ENCODE results near the gene FARP2.

The FARP2 gene

DNA sequence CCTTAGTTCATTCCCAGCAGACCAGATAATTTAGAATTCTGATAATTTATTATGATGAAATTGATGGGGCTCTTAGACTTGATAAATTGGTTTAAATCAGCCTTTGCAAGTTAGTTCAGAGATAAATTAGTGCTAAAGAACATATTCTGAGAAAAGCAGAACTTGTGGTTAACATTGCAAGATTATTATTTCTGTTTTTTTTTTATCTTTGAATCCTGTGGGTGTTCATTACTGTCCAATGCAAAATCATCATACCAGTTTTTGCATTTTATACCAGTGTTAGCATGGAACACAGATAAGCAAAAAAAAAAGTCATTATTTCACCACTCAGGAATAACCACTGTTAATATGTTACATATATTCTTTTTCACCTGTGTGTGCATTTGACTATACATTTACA, 31.3 kb upstream of the FARP2 start:
- DNase-seq = no peak

DNA sequence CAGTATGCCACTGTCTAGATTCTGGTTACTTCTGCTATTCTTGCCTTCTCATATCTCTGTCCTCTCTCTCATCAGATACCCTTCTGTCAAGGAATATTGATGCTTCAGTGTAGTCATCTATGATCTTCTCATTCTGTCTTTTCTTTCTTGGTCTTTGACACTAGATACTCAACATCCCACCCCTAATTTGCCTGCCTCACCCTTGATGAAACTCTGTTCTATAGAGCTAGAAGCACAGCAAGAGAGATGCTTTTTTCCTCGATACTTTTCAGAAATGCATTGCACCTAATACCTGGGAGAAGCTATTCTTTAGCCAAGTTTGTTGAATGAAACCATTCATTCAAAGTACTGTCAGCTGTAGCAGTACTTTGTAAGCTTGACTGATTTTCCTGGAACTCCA, 30.8 kb upstream of the FARP2 start:
- no peak for DNase-seq

DNA sequence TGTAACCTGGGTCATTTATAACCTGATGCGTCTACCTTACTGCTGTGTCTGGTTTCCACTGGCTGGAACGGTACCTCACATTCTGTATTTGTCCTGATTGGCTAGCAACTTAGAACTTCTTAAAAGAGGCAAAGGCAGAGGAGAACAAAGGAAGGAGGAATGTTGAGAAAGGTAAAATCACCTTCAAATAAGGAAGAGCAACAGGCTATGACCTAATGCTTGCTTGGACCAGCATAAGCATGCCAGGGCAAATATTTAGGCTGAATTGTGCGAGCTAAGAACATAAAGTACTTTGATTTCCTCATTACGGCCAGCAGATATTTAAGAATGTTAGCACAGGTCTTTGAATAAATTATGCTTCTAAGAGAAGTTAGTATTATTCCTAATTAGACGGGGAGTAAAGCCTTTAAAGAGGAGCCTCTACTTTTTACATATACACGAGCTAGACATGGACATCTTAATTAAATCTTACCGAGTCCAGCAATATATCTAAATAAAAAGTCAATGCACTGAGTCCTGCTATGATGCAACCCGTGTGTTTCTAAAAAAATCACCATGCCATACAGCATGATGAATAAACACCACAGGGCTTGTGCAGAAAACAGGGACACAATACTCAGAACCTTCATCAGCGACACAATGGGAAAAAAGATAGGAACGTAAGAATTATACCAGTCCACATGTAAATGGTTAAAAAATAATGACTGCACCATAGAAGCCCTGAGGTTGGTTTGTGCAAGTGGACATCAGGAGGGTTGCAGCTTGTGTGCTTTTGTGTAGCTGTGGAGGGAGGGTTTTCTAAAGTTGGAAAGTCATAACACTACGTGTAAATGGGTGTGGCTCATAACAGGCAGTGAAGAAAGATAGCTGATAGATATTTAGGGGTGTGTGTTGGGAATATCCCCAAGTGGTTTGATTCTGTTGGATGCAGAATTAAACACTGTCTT, 26.1 kb upstream of the FARP2 start:
- no peak for DNase-seq

DNA sequence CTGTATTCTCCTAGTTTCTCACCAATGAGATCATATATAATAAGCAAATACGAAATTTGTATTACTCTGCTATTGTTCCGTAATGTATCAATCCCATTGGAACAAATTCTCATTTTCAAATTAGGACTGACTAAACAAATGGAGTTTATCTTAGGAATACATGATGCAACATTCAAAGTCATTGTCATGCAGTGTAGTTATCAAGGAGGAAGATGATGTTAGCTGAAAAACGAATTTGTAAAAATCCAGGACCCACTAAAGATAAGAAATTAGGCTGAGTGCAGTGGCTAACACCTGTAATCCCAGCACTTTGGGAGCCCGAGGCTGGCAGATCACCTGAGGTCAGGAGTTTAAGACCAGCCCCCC, 25.5 kb upstream of the FARP2 start:
- DNase-seq = no peak

DNA sequence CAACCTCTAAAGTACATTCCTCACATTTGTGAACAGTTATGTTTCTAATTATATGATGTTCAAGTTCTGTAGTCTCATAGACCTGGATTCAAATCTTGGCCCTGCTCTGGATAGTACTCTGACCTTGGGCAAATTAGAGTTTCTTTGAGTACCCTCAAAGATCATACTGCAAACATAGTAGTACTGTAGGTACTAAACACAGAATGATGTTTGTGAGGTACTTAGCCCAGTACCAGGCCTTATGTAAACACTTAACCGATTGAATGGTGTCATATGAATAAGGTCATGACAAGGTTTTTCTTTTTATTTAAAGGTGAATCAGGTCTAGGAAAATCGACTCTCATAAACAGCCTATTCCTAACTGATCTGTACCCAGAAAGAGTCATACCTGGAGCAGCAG, 21.3 kb upstream of the FARP2 start:
- no peak for DNase-seq

DNA sequence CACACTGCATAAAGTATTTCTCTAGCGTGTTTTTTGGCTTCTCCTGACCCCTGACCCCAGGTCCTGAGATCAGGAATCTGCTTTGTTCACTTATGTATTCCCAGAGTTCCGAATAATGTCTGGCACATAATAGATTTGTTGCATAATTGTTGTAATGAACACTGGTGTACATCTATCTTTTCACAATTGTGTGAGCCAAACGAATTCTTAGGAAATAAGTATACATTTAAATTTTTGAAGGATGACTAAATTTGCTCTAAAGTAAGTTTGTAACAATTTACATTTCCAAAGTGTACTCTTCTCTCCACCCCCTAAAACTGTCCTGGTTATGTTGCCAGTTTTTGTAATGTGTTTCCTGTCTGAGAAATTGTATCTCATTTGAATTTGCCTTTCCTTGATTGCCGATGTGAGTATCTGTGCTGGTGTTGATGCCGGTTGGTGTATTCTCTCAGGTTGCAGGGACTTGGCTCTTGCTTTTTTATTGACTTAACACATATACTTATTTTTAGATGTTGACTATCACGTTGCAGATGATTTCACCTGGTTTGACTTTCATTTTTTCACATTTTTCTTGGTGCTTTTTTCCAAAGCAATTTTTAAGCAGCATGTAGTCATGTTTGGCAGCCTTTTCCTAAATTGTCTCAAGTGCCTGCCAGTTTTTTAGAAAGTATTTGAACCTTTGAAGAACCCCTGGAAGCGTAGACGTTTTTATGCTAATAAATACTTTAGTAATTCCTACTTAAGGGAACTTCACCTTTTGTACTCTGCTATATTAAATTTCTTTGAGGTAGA, 16.1 kb upstream of the FARP2 start:
- DNase-seq = no peak

DNA sequence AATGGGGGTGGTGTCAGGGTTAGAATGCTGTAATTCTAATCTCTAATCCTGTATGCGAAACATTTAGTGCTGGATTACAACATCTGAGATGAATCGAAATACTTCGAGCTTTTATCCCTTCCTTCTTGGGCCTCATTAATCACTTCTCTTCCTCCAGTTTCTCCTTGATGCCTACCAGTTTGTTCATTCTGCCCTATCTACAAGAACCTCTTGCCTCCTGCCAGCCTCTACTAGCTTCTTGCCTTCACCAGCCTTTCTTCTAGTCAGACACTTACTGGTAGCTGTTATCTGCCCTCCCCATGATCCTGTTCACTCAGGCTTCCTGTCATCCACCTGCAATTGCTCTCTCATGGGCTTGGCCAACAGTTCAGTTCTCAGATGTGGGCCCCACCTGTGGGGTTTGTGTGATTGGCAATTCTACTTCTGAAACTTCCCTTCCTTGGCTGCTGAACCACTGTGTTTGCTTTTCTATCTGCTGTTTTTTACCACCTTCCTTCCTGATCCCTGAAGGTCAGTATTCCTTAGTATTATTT, 15.4 kb upstream of the FARP2 start:
- DNase-seq = no peak

DNA sequence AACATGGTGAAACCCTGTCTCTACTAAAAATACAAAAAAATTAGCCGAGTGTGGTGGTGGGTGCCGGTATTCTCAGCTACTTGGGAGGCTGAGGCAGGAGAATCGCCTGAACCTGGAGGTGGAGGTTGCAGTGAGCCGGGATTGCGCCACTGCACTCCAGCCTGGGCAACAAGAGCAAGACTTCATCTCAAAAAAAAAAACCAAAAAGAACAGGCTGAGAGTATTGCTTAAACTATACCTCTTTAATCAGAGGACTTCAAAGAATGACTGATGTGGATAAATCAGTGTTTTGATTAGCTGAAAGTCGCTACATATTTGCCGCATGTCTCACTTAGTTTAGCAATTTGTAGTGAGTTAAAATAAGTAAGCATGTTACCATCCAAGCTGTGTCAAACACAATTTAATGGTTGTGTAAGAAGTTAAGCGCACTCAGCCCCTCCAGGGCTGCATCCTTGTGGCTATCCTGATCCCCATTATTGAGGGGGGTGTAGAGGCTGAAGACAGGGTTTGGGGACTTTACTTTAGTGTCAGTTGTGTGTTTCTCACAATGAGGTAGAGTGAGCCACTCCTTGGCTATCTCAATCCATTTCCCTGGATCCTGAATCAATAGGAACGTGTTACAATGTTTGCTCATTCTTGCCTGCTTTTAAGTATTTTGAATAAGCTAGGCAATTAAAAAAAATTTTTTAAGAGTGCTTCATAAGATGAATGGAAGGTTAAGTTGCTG, 11.0 kb upstream of the FARP2 start:
- no peak for DNase-seq

DNA sequence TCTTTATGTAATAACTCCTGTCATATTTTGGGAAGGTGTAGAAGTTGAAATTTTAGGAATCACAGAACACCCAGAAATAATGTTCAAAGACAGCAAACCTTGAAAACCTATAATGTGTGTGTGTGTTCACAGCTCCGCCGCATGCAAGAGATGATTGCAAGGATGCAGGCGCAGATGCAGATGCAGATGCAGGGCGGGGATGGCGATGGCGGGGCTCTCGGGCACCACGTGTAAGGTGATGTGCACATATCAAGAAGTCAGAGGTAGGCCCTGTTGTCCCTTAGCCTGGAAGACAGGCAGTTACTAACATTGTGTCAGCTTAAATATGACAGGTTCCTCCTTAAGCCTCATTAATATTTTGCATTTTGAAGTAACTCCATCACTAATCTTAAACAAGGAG, 6.1 kb upstream of the FARP2 start:
- no peak for DNase-seq

DNA sequence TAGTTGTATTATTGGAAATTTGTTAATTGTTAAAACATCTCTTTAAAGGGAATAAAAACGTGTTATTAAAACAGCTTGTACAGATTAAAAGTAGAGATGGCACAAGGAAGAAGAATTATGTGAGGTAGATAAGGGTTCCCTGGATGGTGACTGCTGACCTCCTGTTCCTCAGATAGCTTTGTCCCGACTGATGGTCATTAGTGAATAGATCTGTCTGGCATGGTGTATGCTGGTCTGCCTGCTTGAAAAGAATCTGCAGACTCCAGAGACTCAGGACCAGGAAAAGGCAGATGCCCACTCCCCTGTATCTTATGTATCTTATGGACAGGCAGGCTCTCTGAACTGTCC, 5.6 kb upstream of the FARP2 start:
- no peak for DNase-seq

DNA sequence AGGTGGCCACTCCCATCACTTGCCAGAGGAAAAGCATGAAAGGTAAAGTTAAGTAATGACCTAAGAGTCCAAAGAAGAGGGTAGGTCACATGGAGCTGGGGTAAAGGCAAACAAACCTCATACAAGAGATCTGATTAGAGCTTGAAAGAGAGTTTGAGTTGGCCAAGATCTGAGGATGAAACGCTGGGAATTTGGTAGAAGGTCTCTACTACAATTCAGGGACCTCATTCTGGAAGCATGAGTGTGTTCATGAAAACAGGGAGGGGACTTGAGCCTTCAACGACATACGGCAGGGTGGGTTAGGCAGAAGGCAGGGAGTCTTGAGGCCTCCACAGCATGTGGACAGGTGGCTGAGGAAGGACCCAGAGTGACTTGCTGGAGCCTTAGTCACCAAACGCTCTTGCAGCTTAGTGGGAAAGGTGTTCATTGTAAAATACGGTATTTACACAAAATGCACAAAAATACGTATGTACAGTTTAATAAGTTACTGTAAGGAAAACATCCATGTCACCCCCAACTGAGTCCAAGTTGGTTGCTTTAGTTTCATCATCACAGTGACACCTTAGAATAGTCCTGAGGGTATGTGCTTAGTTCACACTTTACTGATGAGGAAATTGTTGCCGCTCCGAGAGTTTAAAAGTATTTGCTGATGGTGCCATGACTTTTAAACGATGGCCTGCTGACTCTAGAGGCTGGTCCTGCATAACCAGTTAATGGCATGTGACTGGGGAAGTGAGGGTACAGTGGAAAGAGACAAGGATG, 5.0 kb upstream of the FARP2 start:
- no peak for DNase-seq

DNA sequence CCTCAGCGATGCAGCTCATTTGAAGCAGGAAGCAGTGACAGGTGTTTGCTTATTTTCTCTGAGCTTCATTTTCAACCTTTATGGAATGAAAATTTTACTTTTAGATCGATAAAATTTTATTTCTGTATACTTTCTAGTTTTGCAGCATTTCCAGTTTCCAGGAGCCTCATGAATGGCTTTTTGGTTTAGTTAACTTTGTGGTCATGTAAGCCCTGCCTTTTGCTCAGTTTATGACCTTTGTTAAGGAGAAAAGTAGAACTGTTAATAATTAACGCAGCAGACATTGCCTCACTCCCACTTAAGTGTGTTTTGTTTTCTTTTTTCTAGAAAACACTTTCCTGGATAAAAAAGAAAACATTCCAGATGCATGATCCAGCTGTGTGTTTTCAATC, 4.4 kb upstream of the FARP2 start:
- no peak for DNase-seq

DNA sequence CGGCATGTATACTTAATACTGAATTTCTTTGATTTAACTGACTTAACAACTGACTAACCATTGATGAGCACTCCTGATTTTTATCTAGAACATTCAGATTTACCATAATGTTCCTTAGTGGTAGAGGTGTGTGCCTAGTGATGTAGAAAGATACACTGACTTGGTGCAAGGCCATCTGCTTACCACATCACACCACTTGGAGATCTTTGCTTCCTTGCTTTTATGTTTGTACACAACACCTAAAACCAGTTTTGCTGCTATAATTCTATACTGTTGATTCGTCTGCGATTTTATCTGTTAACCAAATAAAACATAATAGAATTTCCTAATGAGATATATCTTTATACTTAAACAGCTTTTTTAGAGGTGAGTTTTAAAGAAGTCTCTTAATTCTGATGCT, 3.9 kb upstream of the FARP2 start:
- no peak for DNase-seq

DNA sequence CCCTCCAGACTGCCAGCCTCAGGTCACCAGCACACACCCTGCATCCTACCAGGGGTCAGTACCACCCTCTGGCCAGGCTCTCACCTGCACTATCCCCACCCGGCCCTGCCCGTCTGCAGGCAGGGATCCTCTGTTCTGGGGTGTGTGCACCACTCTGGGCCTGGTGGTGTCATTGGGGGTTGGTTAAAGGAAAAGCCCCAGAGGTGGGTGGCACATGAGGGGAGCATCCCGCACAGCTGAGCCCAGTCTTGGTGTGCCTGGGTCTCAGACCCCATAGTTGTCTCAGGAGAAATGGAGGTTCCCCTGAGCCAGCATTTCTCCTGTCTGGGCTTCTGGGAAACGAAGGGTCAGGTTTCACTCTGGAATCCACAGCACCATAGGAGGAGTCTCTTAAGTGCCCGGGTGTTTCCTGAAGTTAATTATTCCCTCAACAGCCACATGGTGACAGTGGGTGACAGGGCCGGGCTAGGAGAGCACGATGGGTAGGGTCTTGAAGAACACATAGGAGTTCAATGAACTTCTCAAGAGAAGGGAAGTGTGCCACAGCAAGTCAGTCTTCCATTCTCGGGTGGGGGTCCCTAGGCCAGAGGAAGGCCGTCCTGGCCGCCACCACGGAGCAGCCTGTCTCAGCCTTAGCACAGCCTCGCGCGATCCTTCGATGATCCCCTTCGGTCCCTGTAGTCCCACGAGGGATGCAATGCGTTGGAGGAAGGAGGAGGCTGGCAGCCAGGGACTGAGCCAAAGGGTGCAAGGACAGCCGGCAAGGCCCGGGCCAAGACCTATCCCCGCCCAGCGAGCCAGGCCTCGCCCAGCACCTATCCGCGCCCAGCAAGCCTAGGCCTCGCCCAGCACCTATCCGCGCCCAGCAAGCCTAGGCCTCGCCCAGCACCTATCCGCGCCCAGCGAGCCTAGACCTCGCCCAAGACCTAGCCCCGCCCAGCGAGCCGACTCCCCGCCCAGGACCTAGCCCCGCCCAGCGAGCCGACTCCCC, 1.1 kb upstream of the FARP2 start:
- peak; percentile 68 for DNase-seq

DNA sequence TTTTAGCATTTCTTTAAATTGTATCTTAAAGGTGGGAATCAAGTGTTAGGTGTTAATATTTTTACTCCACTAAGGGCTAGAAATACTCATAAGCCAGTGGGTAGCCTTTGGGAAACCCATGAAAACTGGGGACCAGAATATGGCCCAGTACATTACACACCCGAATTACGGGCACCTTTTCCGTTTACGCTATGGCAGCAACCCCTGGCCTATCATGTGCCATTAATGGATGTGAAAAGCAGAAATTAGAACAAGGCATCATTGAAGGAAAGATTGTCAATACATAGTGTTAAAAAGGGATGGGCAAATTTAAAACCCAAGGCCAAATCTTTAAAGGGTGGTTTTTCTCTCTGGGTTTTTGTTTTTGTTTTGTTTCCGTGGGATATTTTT, 781 bp downstream of the FARP2 start:
- DNase-seq = no peak

DNA sequence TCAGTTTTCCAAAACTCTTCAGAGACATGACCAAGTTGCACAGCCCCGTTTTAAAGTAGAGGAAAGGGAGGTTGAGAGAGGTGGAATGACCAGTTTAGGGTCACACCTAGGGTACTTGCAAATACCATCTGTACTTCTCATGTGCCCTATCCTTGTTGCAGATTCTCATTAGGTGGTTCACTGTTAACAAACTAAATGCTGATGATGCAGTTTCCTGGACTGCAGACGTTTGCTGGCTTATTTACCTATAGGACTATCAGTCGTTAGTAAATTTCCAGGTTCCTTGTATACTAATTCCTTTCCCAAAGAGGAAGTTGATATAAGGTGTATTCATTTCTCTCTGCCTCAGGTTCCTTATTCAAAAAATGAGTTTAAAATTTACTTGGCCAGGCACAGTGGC, 1.4 kb downstream of the FARP2 start:
- no peak for DNase-seq

DNA sequence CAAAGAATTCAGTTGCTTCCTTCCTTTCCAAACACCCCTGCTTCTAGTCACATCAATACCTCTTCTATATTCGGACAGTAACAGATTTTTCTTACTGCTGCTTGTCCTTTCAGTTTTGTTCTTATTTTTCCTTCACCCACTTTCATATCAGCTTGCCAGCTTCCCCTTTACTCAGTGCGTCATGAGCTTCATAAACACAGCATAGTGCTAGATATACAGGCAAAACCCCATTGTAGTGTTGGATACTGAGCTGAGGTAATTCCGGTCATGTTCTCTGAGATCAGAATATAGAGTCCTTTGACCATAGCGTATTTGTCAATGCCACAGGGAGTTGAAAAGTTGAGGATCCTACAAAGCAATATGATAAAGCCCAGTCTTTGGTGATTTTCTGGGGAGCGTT, 2.4 kb downstream of the FARP2 start:
- no peak for DNase-seq

DNA sequence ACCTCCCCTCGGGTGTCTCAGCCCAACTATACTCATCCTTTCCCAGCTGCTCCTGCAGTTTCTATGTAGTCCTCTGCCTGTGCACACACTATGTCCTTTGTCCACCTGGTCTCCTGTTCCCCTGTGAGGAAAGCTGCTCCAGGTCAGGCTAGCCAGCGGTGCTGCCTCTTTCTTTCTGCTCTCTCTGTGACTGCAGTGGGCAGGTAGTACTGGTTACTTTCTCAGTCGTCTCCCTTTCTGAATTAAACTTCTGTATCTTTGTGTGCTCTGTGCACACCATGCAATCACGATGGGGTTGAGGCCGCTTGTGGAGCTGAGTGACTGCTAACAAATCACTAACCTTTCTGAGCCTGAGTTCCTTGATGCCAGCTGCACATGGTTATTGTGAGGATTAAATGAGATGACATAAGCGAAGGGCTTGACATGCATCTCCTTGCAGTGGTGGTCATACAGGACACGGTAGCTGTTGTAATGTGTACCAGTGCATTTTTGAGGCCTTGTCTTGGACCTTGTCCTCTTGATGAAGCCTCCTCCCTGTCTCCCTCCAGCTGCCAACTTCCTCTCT, 3.5 kb downstream of the FARP2 start:
- DNase-seq = no peak

DNA sequence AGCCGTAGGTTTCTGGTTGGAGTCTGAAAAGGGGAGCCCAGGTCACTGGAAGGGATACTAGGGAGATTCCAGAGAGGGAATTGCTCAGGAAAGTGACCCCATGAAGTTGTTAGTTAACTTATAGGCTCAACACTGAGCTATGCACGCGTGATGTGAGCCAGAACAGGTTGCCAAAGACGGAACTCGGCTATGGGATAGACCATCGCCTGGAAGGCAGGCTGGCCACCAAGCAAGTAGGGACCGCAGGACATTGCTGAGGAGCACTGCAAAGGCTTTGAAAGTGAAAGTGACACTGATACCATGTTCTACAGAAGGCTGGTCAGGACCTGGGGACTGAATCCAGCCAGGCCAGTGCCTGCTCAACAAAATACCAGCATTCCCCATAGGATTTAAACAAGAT, 7.3 kb downstream of the FARP2 start:
- no peak for DNase-seq

DNA sequence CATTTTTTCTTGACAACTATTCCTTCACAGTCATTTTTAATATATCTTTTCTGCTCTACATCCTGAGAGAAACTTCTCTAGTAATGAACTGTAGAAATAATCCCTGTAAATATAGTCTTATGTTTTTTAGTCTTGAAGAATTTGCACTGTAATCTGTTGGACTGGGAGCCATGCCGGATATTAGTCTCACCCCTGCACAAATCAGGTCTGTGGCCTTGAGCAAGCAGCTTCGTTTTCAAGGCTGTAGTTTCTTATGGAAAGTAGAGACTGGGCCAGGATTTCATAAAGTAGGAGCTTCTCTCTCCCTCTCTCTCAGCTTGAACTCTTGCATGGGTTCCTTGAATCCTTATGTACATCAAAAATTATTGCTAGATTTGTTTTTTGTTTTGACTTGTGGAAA, 8.7 kb downstream of the FARP2 start:
- DNase-seq = no peak

DNA sequence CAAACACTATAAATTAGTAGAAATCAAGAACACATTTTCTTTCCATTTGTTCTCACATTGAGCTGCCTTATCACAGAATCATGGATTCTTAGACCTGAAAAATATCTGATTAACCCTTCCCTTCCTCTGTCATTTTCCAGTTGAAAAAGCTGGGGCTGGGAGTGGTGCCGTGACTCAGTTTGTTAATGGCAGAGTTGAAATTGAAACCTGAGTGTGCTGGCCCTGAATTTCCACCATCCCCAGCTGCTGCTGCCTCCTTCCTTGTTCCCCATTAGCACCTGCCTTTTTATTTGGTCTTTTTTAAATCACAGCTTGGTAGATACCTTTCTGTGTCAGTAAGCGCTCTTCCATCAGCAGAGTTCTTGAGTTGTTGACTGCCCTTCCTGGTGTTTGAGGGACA, 10.6 kb downstream of the FARP2 start:
- DNase-seq = no peak
